K562 (cell line): Measurements from ENCODE around the gene JMJD1C. TPM values are rescaled to one million over a fixed set of nuclear protein-coding genes. Genes with fewer than 3 reads are reported as not detected.

ENCODE experiments used
- ATAC-seq: fragments of 200-7000 bp; cut with Tn5 transposase; 3 replicates; pipeline ENCODE4 v1.9.1; 2020; ENCODE audit warnings: moderate library complexity
- BruUV-seq: library from RNA; stranded (reverse); fragments of 400-500 nt; replicated peaks from 2 replicates; lab custom pipeline; 2021; lab: Mats Ljungman, UMichigan
- CTCF ChIA-PET: fragments of 300-600 bp; formaldehyde crosslinking; extraction: SDS; loops from one replicate; lab custom pipeline; 2021; ENCODE audit warnings: low intra/inter-chr PET ratio; lab: Yijun Ruan, JAX
- POLR2A ChIA-PET: fragments of 300-600, 350-650 bp; sonication (Branson Sonifier 250); formaldehyde crosslinking; extraction: SDS; loops from one replicate; lab custom pipeline; 2021; ENCODE audit warnings: antibody characterized with exemption, inconsistent platforms; lab: Yijun Ruan, JAX
- DNase-seq, 4 experiments: peaks; one replicate each; pipeline versions ENCODE4 v3.0.0 to v3.0.0-alpha.2; 2011 to 2018; ENCODE audit warnings: low spot score in 3 of 4, mixed read lengths in 3 of 4; ENCODE audit errors: extremely low read depth in 1 of 4
- FAIRE-seq: peaks from 2 replicates; lab custom pipeline; 2011; peaks lifted over from hg19 to GRCh38; lab: Jason Lieb, UNC
- H2AFZ ChIP-seq: 2 replicates; pipeline ENCODE4 v1.6.0; 2011; ENCODE audit warnings: low read depth, low read length, control low read depth, inconsistent platforms
- H3K27ac ChIP-seq: fragments of 200-600 bp; 3 replicates; pipeline ENCODE4 v1.8.0; 2011; ENCODE audit warnings: low read depth, mild to moderate bottlenecking, control low read depth, inconsistent platforms, low read length, moderate library complexity, mixed read lengths; ENCODE audit errors: extremely low read depth
- H3K27me3 ChIP-seq, 2 experiments: fragments of 300-600 bp in 1 of 2; 2 replicates in 1 of 2; 3 replicates in 1 of 2; pipeline versions ENCODE4 v1.6.0 to v1.8.0; 2011; ENCODE audit warnings: inconsistent platforms in 2 of 2, low read length in 2 of 2, mild to moderate bottlenecking in 1 of 2, mixed read lengths in 1 of 2, moderate library complexity in 1 of 2; ENCODE audit not compliant: control insufficient read depth in 2 of 2, insufficient read depth in 2 of 2
- H3K36me3 ChIP-seq: fragments of 300-600 bp; 3 replicates; pipeline ENCODE4 v1.8.0; 2011; ENCODE audit warnings: mild to moderate bottlenecking, low read length, inconsistent platforms; ENCODE audit not compliant: control insufficient read depth, insufficient read depth
- H3K4me1 ChIP-seq, 2 experiments: fragments of 200-600 bp in 1 of 2; replicated peaks in 1 of 2; 2 replicates in 1 of 2; 3 replicates in 1 of 2; pipeline versions ENCODE4 v1.5.1 to v1.8.0; 2011; ENCODE audit warnings: inconsistent platforms in 2 of 2, low read length in 2 of 2, mild to moderate bottlenecking in 1 of 2, mixed read lengths in 1 of 2, moderate library complexity in 1 of 2; ENCODE audit not compliant: control insufficient read depth in 2 of 2, insufficient read depth in 2 of 2
- H3K4me2 ChIP-seq: 2 replicates; pipeline ENCODE4 v1.6.1; 2011; ENCODE audit warnings: low read length, control low read depth, inconsistent platforms, mixed read lengths; ENCODE audit not compliant: insufficient read depth
- H3K4me3 ChIP-seq: fragments of 200-600 bp; sonication (generic), shearing (Covaris generic); 2 replicates; pipeline ENCODE4 v1.5.1; 2016; ENCODE audit warnings: control low read depth, inconsistent platforms
- H3K79me2 ChIP-seq: fragments of 200-600 bp; 3 replicates; pipeline ENCODE4 v1.8.0; 2011; ENCODE audit warnings: low read length, inconsistent platforms; ENCODE audit not compliant: control insufficient read depth, insufficient read depth
- H3K9ac ChIP-seq, 2 experiments: 2 replicates each; pipeline versions ENCODE4 v1.6.0 to v1.6.1; 2011; ENCODE audit warnings: low read depth in 2 of 2, low read length in 2 of 2, control low read depth in 1 of 2, inconsistent platforms in 1 of 2, mild to moderate bottlenecking in 1 of 2, mixed read lengths in 1 of 2; ENCODE audit not compliant: insufficient read depth in 1 of 2
- H3K9me1 ChIP-seq: one replicate; pipeline ENCODE4 v1.6.0; 2011; ENCODE audit warnings: inconsistent platforms, mild to moderate bottlenecking, low read length, moderate library complexity; ENCODE audit not compliant: control insufficient read depth, insufficient read depth
- H3K9me3 ChIP-seq: replicated peaks from 2 replicates; pipeline ENCODE4 v1.5.1; 2011; ENCODE audit warnings: low read depth, low read length, inconsistent platforms; ENCODE audit not compliant: control insufficient read depth, insufficient read depth
- H4K20me1 ChIP-seq: replicated peaks from 2 replicates; pipeline ENCODE4 v1.6.1; 2011; ENCODE audit warnings: low read length, inconsistent platforms, mixed read lengths; ENCODE audit not compliant: control insufficient read depth, insufficient read depth
- ARID1B ChIP-seq: fragments of 450-650 bp; IDR thresholded peaks from 2 replicates; pipeline ENCODE4 v1.6.1; 2016; ENCODE audit warnings: antibody characterized with exemption, mild to moderate bottlenecking, inconsistent platforms
- ARNT ChIP-seq, 2 experiments: fragments of 450-650 bp; IDR thresholded peaks; 2 replicates each; pipeline ENCODE4 v1.6.1; 2016; ENCODE audit warnings: mild to moderate bottlenecking in 1 of 2
- CBX5 ChIP-seq: IDR thresholded peaks from 2 replicates; pipeline ENCODE4 v1.6.1; 2014; ENCODE audit warnings: low read depth, borderline replicate concordance
- CXXC5 ChIP-seq: fragments of 250-450 bp; sonication (Bioruptor Pico); IDR thresholded peaks from 2 replicates; pipeline ENCODE4 v1.8.0; 2022; ENCODE audit warnings: inconsistent platforms, mild to moderate bottlenecking, moderate library complexity
- DPF2 ChIP-seq: fragments of 450-650 bp; IDR thresholded peaks from 2 replicates; pipeline ENCODE4 v1.6.1; 2016
- KDM1A ChIP-seq, 2 experiments: fragments of 450-650 bp; IDR thresholded peaks; 2 replicates each; pipeline ENCODE4 v1.6.1; 2016; ENCODE audit warnings: mild to moderate bottlenecking in 2 of 2
- MEF2D ChIP-seq: conservative IDR thresholded peaks from 2 replicates; pipeline ENCODE4 v1.6.1; 2016; ENCODE audit warnings: low read depth, missing genetic modification characterization, missing compliant biosample characterization
- SIRT6 ChIP-seq: IDR thresholded peaks from one replicate; pipeline ENCODE4 v1.6.1; 2012; ENCODE audit warnings: low read depth, mild to moderate bottlenecking, control low read depth, inconsistent platforms, low read length, moderate library complexity
- SMARCB1 ChIP-seq: IDR thresholded peaks from 2 replicates; pipeline ENCODE4 v1.6.1; 2011; ENCODE audit warnings: improper control_type of control experiment, low read depth; ENCODE audit not compliant: insufficient read length
- SOX6 ChIP-seq: fragments of 450-650 bp; IDR thresholded peaks from 2 replicates; pipeline ENCODE4 v1.6.1; 2014; ENCODE audit warnings: mild to moderate bottlenecking
- TARDBP ChIP-seq: fragments of 450-650 bp; IDR thresholded peaks from 2 replicates; pipeline ENCODE4 v1.6.1; 2016
- ZBTB5 ChIP-seq: fragments of 450-650 bp; IDR thresholded peaks from 2 replicates; pipeline ENCODE4 v1.6.1; 2017; ENCODE audit warnings: antibody characterized with exemption
- WGBS: fragments of 100-300 bp; shearing (Covaris generic); methylation state at CpG from one replicate; pipeline ENCODE4 v1.1.6; 2016; ENCODE audit warnings: low coverage, mixed read lengths; ENCODE audit not compliant: insufficient coverage; ENCODE audit errors: missing lambda C conversion rate; 5-methylcytosine and 5-hydroxymethylcytosine counted together
- in situ Hi-C: fragments of 300-500 bp; cut with MboI; formaldehyde crosslinking; loops from 4 replicates; pipeline ENCODE4 v1.15.0; 2018; ENCODE audit warnings: inconsistent platforms, mixed read lengths
- intact Hi-C: fragments of 100-400 bp; cut with micrococcal nuclease; formaldehyde crosslinking; loops from 2 replicates; pipeline ENCODE4 v1.14.2; 2022
- polyA plus RNA-seq, 8 experiments: library from polyadenylated mRNA; depleted of rRNA in 4 of 8; stranded (reverse) in 5 of 8; unstranded in 3 of 8; fragments of >200 nt; fragmentation: Nextera tagmentation in 2 of 8; fragmentation: Illumina TruSeq in 1 of 8; extraction: Ambion mirVana in 2 of 8; extraction: Trizol in 1 of 8; gene quantifications; 2 replicates each; pipeline versions ENCODE4 v1.2.1 to v1.2.3, GENCODE V29; 2011 to 2014; ENCODE audit warnings: inconsistent platforms in 1 of 8, missing spikeins in 1 of 8
- total RNA-seq, 7 experiments: library from RNA; depleted of rRNA in 6 of 7; stranded (reverse); fragments of >200 nt in 6 of 7; fragmentation: Illumina TruSeq in 2 of 7; extraction: Trizol in 2 of 7; gene quantifications; 2 replicates each; pipeline versions ENCODE4 v1.2.1 to v1.2.3, GENCODE V29; 2011 to 2021; ENCODE audit warnings: low replicate concordance in 1 of 7
- TF ChIP-seq, protein P1 (sequence below): fragments of 450-650 bp; IDR thresholded peaks from 2 replicates; pipeline ENCODE4 v1.6.1; 2016; ENCODE audit warnings: low read depth

JMJD1C gene
- total and polyA plus RNA-seq, 9 of the 15 experiments (the other 6 are each of a cell fraction or from before 2014, with no cell fraction given) = 25.3 to 68.0 (median 47.2) TPM

DNA sequence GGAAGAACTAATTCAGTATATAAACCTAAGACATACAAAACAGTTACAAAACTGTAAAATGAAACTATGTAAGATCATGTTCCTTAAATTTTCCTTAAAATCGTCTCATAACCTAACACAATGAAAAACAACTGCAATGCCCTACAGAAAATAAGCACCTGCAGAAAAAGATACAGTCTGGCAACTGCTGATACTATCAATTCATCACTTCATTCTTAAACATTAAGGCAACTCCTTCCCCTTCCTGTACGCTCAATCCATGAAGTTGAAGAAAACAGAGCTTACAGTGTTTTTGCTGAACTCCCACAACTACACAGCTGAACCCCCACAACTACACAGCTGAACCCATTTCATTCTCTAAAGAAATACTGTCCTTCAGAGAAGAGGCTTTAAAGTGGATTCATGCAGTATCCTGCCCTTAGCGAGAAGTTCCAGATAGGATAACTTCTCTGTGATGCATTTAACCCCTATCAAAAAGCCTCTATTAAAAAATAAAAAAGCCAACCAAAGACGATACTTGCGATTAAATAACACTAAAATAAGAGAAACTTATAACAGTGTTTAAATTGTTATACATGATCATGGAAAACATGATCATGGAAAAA lies 50.0 kb downstream of the JMJD1C start:
- Histone ChIP-seq H3K4me2 (no peak overlapping the region), H4K20me1 (no peaks in the 10 kb centered on the region), H3K79me2 (peaks cover 85% of the 10 kb centered on the region), H3K27me3 (no peaks in the 10 kb centered on the region), H3K27ac (peak overlapping the region; percentile 13; the same call in 1 of the 3 replicates), H3K4me3 (no peak overlapping the region), H3K4me1 (peaks cover 0 to 8% of the 10 kb centered on the region in 2 experiments; a peak in 2 of 5 replicates), H3K36me3 (no peaks in the 10 kb centered on the region), H2AFZ (no peak overlapping the region), H3K9me3 (no peaks in the 10 kb centered on the region), H3K9me1 (no peaks in the 10 kb centered on the region), H3K9ac (no peak overlapping the region; a peak in 1 of 4 replicates)
- DNase-seq = no peak
- WGBS = 38% methylated on average over 5 of the region's 5 CpGs
- ATAC-seq = peak; percentile 43
- in situ Hi-C loops (no loop called here), intact Hi-C loops (no loop called here)
- CTCF ChIA-PET = no interaction called here
- no peak for FAIRE-seq
- POLR2A ChIA-PET = interaction anchor here (0.8 to 1.1 kb wide), 2 partner anchors 36 to 250 kb away, joined by 3 read pairs; no protein-coding TSS in a partner anchor
- BruUV-seq = no TSS peak
- TF ChIP-seq ARNT (IDR thresholded peaks at IDR 0.05) = no peak
- no peak for TF ChIP-seq ZBTB5
- TF ChIP-seq CXXC5 (CRISPR knock-in tag) = no peak
- TF ChIP-seq SOX6 = peak; percentile 58
- TF ChIP-seq SMARCB1 = no peak
- TF ChIP-seq, protein P1, sequence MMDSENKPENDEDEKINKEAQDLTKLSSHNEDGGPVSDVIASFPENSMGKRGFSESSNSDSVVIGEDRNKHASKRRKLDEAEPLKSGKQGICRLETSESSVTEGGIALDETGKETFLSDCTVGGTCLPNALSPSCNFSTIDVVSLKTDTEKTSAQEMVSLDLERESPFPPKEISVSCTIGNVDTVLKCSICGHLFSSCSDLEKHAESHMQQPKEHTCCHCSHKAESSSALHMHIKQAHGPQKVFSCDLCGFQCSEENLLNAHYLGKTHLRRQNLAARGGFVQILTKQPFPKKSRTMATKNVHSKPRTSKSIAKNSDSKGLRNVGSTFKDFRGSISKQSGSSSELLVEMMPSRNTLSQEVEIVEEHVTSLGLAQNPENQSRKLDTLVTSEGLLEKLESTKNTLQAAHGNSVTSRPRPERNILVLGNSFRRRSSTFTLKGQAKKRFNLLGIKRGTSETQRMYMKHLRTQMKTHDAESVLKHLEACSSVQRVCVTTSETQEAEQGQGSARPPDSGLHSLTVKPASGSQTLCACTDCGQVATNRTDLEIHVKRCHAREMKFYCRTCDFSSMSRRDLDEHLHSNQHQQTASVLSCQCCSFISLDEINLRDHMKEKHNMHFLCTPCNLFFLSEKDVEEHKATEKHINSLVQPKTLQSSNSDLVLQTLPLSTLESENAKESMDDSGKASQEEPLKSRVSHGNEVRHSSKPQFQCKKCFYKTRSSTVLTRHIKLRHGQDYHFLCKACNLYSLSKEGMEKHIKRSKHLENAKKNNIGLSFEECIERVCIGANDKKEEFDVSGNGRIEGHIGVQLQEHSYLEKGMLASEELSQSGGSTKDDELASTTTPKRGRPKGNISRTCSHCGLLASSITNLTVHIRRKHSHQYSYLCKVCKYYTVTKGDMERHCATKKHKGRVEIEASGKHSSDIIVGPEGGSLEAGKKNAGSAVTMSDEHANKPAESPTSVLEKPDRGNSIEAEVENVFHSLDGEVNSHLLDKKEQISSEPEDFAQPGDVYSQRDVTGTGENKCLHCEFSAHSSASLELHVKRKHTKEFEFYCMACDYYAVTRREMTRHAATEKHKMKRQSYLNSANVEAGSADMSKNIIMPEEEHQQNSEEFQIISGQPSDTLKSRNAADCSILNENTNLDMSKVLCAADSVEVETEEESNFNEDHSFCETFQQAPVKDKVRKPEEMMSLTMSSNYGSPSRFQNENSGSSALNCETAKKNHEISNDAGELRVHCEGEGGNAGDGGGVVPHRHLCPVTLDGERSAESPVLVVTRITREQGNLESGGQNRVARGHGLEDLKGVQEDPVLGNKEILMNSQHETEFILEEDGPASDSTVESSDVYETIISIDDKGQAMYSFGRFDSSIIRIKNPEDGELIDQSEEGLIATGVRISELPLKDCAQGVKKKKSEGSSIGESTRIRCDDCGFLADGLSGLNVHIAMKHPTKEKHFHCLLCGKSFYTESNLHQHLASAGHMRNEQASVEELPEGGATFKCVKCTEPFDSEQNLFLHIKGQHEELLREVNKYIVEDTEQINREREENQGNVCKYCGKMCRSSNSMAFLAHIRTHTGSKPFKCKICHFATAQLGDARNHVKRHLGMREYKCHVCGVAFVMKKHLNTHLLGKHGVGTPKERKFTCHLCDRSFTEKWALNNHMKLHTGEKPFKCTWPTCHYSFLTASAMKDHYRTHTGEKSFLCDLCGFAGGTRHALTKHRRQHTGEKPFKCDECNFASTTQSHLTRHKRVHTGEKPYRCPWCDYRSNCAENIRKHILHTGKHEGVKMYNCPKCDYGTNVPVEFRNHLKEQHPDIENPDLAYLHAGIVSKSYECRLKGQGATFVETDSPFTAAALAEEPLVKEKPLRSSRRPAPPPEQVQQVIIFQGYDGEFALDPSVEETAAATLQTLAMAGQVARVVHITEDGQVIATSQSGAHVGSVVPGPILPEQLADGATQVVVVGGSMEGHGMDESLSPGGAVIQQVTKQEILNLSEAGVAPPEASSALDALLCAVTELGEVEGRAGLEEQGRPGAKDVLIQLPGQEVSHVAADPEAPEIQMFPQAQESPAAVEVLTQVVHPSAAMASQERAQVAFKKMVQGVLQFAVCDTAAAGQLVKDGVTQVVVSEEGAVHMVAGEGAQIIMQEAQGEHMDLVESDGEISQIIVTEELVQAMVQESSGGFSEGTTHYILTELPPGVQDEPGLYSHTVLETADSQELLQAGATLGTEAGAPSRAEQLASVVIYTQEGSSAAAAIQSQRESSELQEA = no peak
- TF ChIP-seq CBX5 = no peak
- TF ChIP-seq KDM1A (IDR thresholded peaks at IDR 0.05) = no peak
- no peak for TF ChIP-seq SIRT6
- TF ChIP-seq MEF2D (tag) = no peak
- 0 out of 2 replicates have a peak, but pooled peaks have one; percentile 48 for TF ChIP-seq DPF2
- TF ChIP-seq ARID1B = peak; percentile 51; the same call in 1 of the 2 replicates
- TF ChIP-seq TARDBP = no peak
